ENCODE results near the gene HSPG2. TPM values are rescaled to one million over a fixed set of nuclear protein-coding genes. Genes with fewer than 3 reads are reported as not detected.

Gene HSPG2
- total and polyA plus RNA-seq, 4 experiments from 2014 or later = 1.2 TPM; not detected in 2

DNA sequence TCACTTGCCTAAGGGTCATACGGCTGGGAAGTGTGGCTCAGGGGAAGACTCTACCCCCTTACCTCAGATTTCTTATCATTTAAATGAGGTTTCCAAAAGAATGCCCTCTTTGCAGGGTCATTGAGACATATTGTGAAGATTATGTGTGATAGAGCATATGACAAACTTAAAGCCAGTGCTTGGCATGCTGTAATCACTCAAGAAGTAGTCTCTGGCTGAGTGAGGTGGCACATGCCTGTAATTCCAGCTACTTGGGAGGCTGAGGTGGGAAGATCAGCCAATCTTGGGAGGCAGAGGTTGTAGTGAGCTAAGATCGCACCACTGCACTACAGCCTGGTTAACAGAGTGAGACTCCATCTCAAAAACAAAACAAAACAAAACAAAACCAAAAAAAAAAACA, 132.6 kb downstream of the HSPG2 start:
- no peaks in the 10 kb centered on the region for H3K9me3 ChIP-seq (ENCODE audit: control insufficient read depth in 1 of 2, low read length in 2 of 2)
- no peaks in the 10 kb centered on the region for H3K9me3 Mint-ChIP-seq
- ChIA-PET POLR2A (ENCODE audit: partially characterized antibody) (no interaction called here), CTCF (ENCODE audit: partially characterized antibody) (no interaction called here)
- intact Hi-C loops (cut with micrococcal nuclease) = no loop called here
- no peaks in the 10 kb centered on the region for H3K27me3 ChIP-seq (ENCODE audit: insufficient read depth, low read length)
- H3K27ac Mint-ChIP-seq = no peak overlapping the region
- no peaks in the 10 kb centered on the region for H3K4me1 ChIP-seq (ENCODE audit: insufficient read depth, low read length)
- H3K27ac ChIP-seq (ENCODE audit: low read depth, low read length) = no peak overlapping the region
- no peak overlapping the region for H3K4me3 Mint-ChIP-seq
- no peak for DNase-seq
- peaks cover 0 to 2% of the 10 kb centered on the region in 2 donors for H3K27me3 Mint-ChIP-seq
- H3K36me3 Mint-ChIP-seq = no peaks in the 10 kb centered on the region
- no peak overlapping the region for H3K4me3 ChIP-seq (ENCODE audit: low read length in 2 of 2)
- no peaks in the 10 kb centered on the region for H3K4me1 Mint-ChIP-seq
- H3K36me3 ChIP-seq (ENCODE audit: insufficient read depth, low read length) = no peaks in the 10 kb centered on the region

DNA sequence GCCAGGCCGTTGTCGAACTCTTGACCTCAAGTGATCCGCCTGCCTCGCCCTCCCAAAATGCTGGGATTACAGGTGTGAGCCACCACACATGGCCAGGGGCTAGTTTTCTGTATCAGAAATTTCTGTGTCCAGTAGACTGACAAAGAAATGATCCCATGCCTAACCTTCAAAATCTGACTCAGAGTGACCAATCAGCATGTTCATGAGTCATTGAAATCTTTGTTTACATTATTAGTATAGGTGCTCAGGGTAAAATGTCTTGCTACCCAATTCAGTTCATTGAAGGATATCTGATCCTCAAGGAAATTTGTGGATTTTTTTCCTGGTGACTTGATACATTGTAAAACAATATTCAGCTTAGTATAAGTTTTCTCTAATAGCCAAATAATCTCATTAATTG, 136.0 kb downstream of the HSPG2 start:
- DNase-seq = no peak
- POLR2A ChIA-PET (ENCODE audit: partially characterized antibody) = no interaction called here
- Histone ChIP-seq H3K9me3 (ENCODE audit: control insufficient read depth in 1 of 2, low read length in 2 of 2) (no peaks in the 10 kb centered on the region), H3K27me3 (ENCODE audit: insufficient read depth, low read length) (no peaks in the 10 kb centered on the region), H3K4me1 (ENCODE audit: insufficient read depth, low read length) (no peaks in the 10 kb centered on the region), H3K4me3 (ENCODE audit: low read length in 2 of 2) (no peak overlapping the region), H3K36me3 (ENCODE audit: insufficient read depth, low read length) (no peaks in the 10 kb centered on the region), H3K27ac (ENCODE audit: low read depth, low read length) (no peak overlapping the region)
- no peaks in the 10 kb centered on the region for H3K36me3 Mint-ChIP-seq
- no peak overlapping the region for H3K4me3 Mint-ChIP-seq
- intact Hi-C loops (cut with micrococcal nuclease) = no loop called here
- peaks cover 0 to 2% (median 0%) of the 10 kb centered on the region in 4 donors for H3K4me1 Mint-ChIP-seq
- CTCF ChIA-PET (ENCODE audit: partially characterized antibody) = no interaction called here
- no peaks in the 10 kb centered on the region for H3K9me3 Mint-ChIP-seq
- H3K27me3 Mint-ChIP-seq = peaks cover 0 to 3% of the 10 kb centered on the region in 2 donors
- H3K27ac Mint-ChIP-seq = no peak overlapping the region

DNA sequence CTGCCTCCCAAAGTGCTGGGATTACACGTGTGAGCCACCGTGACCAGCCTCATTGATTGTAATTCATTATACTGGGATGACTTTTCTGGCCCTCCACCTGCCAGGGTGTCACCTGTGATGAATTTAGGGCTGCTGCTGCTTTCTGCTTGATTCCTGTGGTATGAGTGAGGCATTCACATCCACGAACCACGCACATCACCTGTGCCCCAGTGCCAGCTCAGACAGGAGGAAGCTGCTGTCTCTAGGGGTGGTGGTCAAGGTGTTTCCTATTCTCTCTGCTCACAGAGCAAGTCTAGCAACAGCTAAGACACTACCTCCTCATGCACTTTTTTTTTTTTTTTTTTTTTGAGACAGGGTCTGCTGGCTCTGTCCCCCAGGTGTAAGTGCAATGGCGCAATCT, 137.4 kb downstream of the HSPG2 start:
- ChIA-PET CTCF (ENCODE audit: partially characterized antibody) (no interaction called here), POLR2A (ENCODE audit: partially characterized antibody) (no interaction called here)
- no peak overlapping the region for H3K4me3 Mint-ChIP-seq

DNA sequence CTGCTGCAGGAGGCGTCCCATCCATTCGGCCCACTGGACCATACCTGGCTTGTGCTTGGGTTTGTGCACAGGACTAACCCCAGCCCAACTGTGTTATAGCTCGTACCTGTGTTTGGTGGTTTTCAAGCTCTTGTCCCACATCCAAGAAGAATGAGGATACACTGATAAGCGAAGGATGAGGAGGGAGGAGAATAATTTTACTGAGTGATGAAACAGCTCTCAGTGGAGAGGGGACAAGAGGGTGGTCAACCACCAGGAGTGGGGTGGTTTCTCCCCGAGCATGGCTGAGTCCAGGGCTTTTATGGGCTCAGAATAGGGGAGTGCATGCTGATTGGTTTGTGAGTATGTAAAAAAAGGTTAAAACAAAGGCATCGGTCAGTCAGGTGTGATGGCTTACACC, 142.0 kb downstream of the HSPG2 start:
- Histone ChIP-seq H3K4me1 (ENCODE audit: insufficient read depth, low read length) (no peaks in the 10 kb centered on the region), H3K9me3 (ENCODE audit: control insufficient read depth in 1 of 2, low read length in 2 of 2) (no peaks in the 10 kb centered on the region), H3K4me3 (ENCODE audit: low read length in 2 of 2) (no peak overlapping the region), H3K27ac (ENCODE audit: low read depth, low read length) (no peak overlapping the region), H3K36me3 (ENCODE audit: insufficient read depth, low read length) (no peaks in the 10 kb centered on the region), H3K27me3 (ENCODE audit: insufficient read depth, low read length) (no peaks in the 10 kb centered on the region)
- H3K4me3 Mint-ChIP-seq = no peak overlapping the region
- CTCF ChIA-PET (ENCODE audit: partially characterized antibody) = interaction anchor here (1.1 kb wide), 1 partner anchor 139 kb away, joined by 3 read pairs; no protein-coding TSS in a partner anchor
- POLR2A ChIA-PET (ENCODE audit: partially characterized antibody) = no interaction called here
- intact Hi-C loops (cut with micrococcal nuclease) = no loop called here
- no peak overlapping the region for H3K27ac Mint-ChIP-seq
- peaks cover 0 to 1% of the 10 kb centered on the region in 2 donors for H3K27me3 Mint-ChIP-seq
- no peaks in the 10 kb centered on the region for H3K36me3 Mint-ChIP-seq
- peaks cover 0 to 9% (median 1%) of the 10 kb centered on the region in 8 donors for H3K9me3 Mint-ChIP-seq
- H3K4me1 Mint-ChIP-seq = peaks cover 0 to 3% (median 3%) of the 10 kb centered on the region in 4 donors
- no peak for DNase-seq

More for the DNA sequence above, 137.4 kb downstream of the HSPG2 start:
- Mint-ChIP-seq H3K36me3 (no peaks in the 10 kb centered on the region), H3K9me3 (peaks cover 0 to 6% (median 1%) of the 10 kb centered on the region in 8 donors), H3K27me3 (peaks cover 0 to 3% of the 10 kb centered on the region in 2 donors), H3K27ac (no peak overlapping the region), H3K4me1 (peaks cover 0 to 2% (median 0%) of the 10 kb centered on the region in 4 donors)
- intact Hi-C loops (cut with micrococcal nuclease) = no loop called here
- DNase-seq = no peak
- Histone ChIP-seq H3K4me1 (ENCODE audit: insufficient read depth, low read length) (no peaks in the 10 kb centered on the region), H3K9me3 (ENCODE audit: control insufficient read depth in 1 of 2, low read length in 2 of 2) (no peaks in the 10 kb centered on the region), H3K4me3 (ENCODE audit: low read length in 2 of 2) (no peak overlapping the region), H3K27ac (ENCODE audit: low read depth, low read length) (no peak overlapping the region), H3K36me3 (ENCODE audit: insufficient read depth, low read length) (no peaks in the 10 kb centered on the region), H3K27me3 (ENCODE audit: insufficient read depth, low read length) (no peaks in the 10 kb centered on the region)

DNA sequence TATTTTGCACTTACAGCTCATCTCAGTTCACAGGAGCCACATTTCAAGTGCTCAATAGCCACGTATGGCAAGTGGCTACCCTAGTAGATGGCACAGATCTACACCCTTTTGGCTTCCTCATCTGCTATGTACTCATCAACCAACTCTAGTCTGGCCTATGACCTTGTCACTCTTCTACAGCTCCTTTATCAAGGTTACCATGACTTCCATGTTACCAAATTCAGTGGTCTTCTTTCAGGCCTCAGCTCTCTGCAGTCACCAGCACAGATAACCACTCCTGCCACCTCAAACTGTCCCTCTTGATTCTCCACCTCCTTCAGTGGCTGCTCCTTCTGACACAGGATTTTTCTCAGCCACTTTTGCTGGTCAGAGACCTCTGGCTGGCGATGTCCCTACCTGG, 142.5 kb downstream of the HSPG2 start:
- peaks cover 0 to 3% (median 3%) of the 10 kb centered on the region in 4 donors for H3K4me1 Mint-ChIP-seq
- H3K27me3 Mint-ChIP-seq = peaks cover 0 to 1% of the 10 kb centered on the region in 2 donors
- peaks cover 0 to 9% (median 1%) of the 10 kb centered on the region in 8 donors for H3K9me3 Mint-ChIP-seq
- no peak overlapping the region for H3K27ac ChIP-seq (ENCODE audit: low read depth, low read length)
- H3K27ac Mint-ChIP-seq = no peak overlapping the region
- H3K4me3 ChIP-seq (ENCODE audit: low read length in 2 of 2) = no peak overlapping the region
- no peak for DNase-seq
- H3K9me3 ChIP-seq (ENCODE audit: control insufficient read depth in 1 of 2, low read length in 2 of 2) = no peaks in the 10 kb centered on the region
- ChIA-PET POLR2A (ENCODE audit: partially characterized antibody) (interaction anchor here (0.8 kb wide), 1 partner anchor 11 kb away, joined by 3 read pairs; no protein-coding TSS in a partner anchor), CTCF (ENCODE audit: partially characterized antibody) (interaction anchor here (1.1 kb wide), 1 partner anchor 139 kb away, joined by 3 read pairs; no protein-coding TSS in a partner anchor)
- no peaks in the 10 kb centered on the region for H3K36me3 Mint-ChIP-seq
- H3K4me3 Mint-ChIP-seq = no peak overlapping the region
- H3K36me3 ChIP-seq (ENCODE audit: insufficient read depth, low read length) = no peaks in the 10 kb centered on the region
- intact Hi-C loops (cut with micrococcal nuclease) = no loop called here
- no peaks in the 10 kb centered on the region for H3K4me1 ChIP-seq (ENCODE audit: insufficient read depth, low read length)
- H3K27me3 ChIP-seq (ENCODE audit: insufficient read depth, low read length) = no peaks in the 10 kb centered on the region

DNA sequence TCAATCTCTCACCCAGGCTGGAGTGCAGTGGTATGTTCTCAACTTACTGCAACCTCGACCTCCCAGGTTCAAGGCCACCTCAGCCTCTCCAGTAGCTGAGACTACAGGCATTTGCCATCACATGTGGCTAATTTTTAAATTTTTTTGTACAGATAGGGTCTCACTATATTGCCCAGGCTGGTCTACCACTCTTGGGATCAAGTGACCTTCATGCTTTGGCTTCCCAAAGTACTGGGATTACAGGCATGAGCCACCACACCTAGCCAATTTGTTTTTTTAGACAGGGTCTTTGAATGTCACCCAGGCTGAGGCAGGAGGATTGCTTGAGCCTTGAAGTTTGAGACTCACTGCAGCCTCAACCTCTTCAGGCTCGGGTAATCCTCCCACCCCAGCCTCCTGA, 144.0 kb downstream of the HSPG2 start:
- Mint-ChIP-seq H3K4me1 (peaks cover 0 to 3% (median 3%) of the 10 kb centered on the region in 4 donors), H3K4me3 (no peak overlapping the region)

DNA sequence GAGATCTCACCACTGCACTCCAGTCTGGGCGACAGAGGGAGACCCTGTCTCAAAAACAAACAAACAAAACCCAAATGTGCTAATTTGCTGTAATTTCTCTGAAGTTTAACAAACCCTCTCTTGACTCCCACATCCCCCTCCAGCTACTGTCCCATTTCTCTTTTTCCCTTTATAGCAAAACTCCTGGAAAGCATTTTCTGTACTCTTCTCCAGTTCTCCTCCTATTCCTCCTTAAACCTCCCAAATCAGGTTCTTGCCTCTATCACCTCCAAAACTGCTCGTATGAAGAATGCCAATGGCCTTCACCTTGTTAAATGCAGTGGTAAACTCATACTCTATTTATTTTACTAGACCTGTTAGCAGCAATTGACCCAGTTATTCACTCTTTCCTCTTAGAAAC, 150.5 kb downstream of the HSPG2 start:
- CTCF ChIA-PET (ENCODE audit: partially characterized antibody) = no interaction called here

More for the DNA sequence above, 144.0 kb downstream of the HSPG2 start:
- H3K27me3 Mint-ChIP-seq = peaks cover 3% of the 10 kb centered on the region in 2 donors
- no peak for DNase-seq
- no peaks in the 10 kb centered on the region for H3K36me3 ChIP-seq (ENCODE audit: insufficient read depth, low read length)
- intact Hi-C loops (cut with micrococcal nuclease) = no loop called here
- no peak overlapping the region for H3K27ac ChIP-seq (ENCODE audit: low read depth, low read length)
- H3K9me3 Mint-ChIP-seq = peaks cover 0 to 9% (median 1%) of the 10 kb centered on the region in 8 donors
- no peaks in the 10 kb centered on the region for H3K27me3 ChIP-seq (ENCODE audit: insufficient read depth, low read length)
- no peaks in the 10 kb centered on the region for H3K36me3 Mint-ChIP-seq
- H3K27ac Mint-ChIP-seq = no peak overlapping the region
- H3K4me3 ChIP-seq (ENCODE audit: low read length in 2 of 2) = no peak overlapping the region
- CTCF ChIA-PET (ENCODE audit: partially characterized antibody) = no interaction called here
- H3K9me3 ChIP-seq (ENCODE audit: control insufficient read depth in 1 of 2, low read length in 2 of 2) = no peaks in the 10 kb centered on the region
- POLR2A ChIA-PET (ENCODE audit: partially characterized antibody) = no interaction called here
- no peaks in the 10 kb centered on the region for H3K4me1 ChIP-seq (ENCODE audit: insufficient read depth, low read length)

More for the DNA sequence above, 150.5 kb downstream of the HSPG2 start:
- intact Hi-C loops (cut with micrococcal nuclease) = no loop called here
- no peak overlapping the region for H3K4me3 Mint-ChIP-seq
- H3K4me3 ChIP-seq (ENCODE audit: low read length in 2 of 2) = no peak overlapping the region
- H3K9me3 Mint-ChIP-seq = peaks cover 0 to 4% (median 0%) of the 10 kb centered on the region in 8 donors
- peak overlapping the region in 2 of 7 donors; percentile 1 to 37 for H3K27ac Mint-ChIP-seq
- no peaks in the 10 kb centered on the region for H3K27me3 ChIP-seq (ENCODE audit: insufficient read depth, low read length)
- H3K4me1 Mint-ChIP-seq = peaks cover 9 to 20% (median 14%) of the 10 kb centered on the region in 4 donors
- no peaks in the 10 kb centered on the region for H3K36me3 ChIP-seq (ENCODE audit: insufficient read depth, low read length)
- H3K27me3 Mint-ChIP-seq = peaks cover 2 to 6% of the 10 kb centered on the region in 2 donors
- H3K9me3 ChIP-seq (ENCODE audit: control insufficient read depth in 1 of 2, low read length in 2 of 2) = no peaks in the 10 kb centered on the region
- H3K27ac ChIP-seq (ENCODE audit: low read depth, low read length) = no peak overlapping the region
- H3K36me3 Mint-ChIP-seq = peaks cover 0 to 16% of the 10 kb centered on the region in 2 donors
- no peak for DNase-seq
- peaks cover 9% of the 10 kb centered on the region for H3K4me1 ChIP-seq (ENCODE audit: insufficient read depth, low read length)
- POLR2A ChIA-PET (ENCODE audit: partially characterized antibody) = no interaction called here

Measured in CD4-positive, alpha-beta memory T cell (primary cell).